ENCODE data around the gene ELK1. TPM values are rescaled to one million over a fixed set of nuclear protein-coding genes. Genes with fewer than 3 reads are reported as not detected.

ELK1 gene, protein sequence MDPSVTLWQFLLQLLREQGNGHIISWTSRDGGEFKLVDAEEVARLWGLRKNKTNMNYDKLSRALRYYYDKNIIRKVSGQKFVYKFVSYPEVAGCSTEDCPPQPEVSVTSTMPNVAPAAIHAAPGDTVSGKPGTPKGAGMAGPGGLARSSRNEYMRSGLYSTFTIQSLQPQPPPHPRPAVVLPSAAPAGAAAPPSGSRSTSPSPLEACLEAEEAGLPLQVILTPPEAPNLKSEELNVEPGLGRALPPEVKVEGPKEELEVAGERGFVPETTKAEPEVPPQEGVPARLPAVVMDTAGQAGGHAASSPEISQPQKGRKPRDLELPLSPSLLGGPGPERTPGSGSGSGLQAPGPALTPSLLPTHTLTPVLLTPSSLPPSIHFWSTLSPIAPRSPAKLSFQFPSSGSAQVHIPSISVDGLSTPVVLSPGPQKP
- 10 to 100 TPM; 35.0 to 65.6 (median 58.8) TPM for total RNA-seq

DNA sequence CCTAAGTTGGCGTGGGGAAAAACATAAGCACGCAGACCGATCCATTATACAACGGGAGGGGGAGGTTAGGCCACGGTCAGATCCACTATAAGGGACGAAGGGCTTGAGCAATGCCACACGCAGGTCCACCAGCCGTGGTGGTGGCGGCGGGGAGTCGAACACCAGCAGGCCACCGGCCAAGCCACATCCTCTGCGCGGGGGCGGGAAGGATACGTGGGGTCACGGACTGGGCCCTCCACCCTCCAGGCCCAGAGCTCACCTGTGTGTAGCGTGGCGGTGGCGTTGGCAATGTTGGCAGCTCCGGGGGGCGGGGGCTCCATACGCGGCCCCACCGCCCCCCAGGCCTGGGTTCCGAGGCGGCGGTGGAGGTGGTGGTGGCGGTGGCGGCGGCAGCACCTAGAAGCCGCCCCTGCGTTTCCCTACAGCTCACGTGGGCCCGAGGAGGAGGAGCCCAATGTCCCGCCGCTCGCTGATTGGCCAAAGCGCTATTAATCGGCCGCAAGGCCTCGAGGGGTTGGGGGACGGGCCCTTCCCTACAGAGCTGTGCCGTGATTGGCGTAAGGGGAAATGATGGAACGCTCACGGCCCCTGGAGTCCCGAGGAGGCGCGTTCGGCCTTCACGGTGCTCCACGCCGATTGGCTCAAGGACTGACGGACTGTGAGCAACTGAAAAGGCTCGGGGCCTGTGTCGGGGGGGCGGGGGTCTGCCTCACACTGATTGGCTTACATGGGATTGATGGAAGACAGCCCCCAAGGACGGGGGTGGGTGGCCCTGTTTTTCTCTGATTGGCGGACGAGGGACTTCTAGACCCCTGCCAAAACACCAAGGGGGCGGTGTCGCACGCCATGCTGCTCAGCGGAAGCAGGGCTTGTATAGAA lies at the start of gene ELK1:
TSS of gene ELK1 (minus strand) at position 400 of the 879 bp plus-strand sequence. CDS start 9,122 bp downstream, outside the sequence.
- peak; percentile 92 to 95 for ATAC-seq
- peak; percentile 72 to 73 for TF ChIP-seq POLR2A (IDR thresholded peaks at IDR 0.05)
- TF ChIP-seq, protein P1, sequence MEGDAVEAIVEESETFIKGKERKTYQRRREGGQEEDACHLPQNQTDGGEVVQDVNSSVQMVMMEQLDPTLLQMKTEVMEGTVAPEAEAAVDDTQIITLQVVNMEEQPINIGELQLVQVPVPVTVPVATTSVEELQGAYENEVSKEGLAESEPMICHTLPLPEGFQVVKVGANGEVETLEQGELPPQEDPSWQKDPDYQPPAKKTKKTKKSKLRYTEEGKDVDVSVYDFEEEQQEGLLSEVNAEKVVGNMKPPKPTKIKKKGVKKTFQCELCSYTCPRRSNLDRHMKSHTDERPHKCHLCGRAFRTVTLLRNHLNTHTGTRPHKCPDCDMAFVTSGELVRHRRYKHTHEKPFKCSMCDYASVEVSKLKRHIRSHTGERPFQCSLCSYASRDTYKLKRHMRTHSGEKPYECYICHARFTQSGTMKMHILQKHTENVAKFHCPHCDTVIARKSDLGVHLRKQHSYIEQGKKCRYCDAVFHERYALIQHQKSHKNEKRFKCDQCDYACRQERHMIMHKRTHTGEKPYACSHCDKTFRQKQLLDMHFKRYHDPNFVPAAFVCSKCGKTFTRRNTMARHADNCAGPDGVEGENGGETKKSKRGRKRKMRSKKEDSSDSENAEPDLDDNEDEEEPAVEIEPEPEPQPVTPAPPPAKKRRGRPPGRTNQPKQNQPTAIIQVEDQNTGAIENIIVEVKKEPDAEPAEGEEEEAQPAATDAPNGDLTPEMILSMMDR (IDR thresholded peaks at IDR 0.05 in 4 of 5, conservative IDR thresholded peaks at IDR 0.05 in 1 of 5): no peak
- Histone ChIP-seq H3K4me3 (peak within 1 kb of the TSS; percentile 66 to 79 (median 70)), H3K27me3 (no peaks in the 10 kb centered on the region), H3K9me3 (no peaks in the 10 kb centered on the region), H3K27ac (peak within 1 kb of the TSS; percentile 85 to 94 (median 92)), H3K36me3 (peaks cover 0 to 11% of the 10 kb centered on the region in 2 donors), H3K4me1 (peaks cover 5 to 8% of the 10 kb centered on the region in 2 donors)
- DNase-seq: peak; percentile 95 to 97
- intact Hi-C loops (cut with DNase I; ENCODE audit: low total_unique reads): loop anchor here (1.0 to 10.0 kb wide), 5 partner anchors 8 to 460 kb away; partner anchors contain the start of genes ARAF and ZNF81
- in situ Hi-C loops (cut with MboI; ENCODE audit: low sequenced_read_pairs in 4 of 4): loop anchor here in 2 of 4 donors (10.0 to 25.0 kb wide), 2 partner anchors 86 to 187 kb away; partner anchors contain the start of genes ARAF (in 1 of the 2) and ZNF81 (in 1 of the 2)

DNA sequence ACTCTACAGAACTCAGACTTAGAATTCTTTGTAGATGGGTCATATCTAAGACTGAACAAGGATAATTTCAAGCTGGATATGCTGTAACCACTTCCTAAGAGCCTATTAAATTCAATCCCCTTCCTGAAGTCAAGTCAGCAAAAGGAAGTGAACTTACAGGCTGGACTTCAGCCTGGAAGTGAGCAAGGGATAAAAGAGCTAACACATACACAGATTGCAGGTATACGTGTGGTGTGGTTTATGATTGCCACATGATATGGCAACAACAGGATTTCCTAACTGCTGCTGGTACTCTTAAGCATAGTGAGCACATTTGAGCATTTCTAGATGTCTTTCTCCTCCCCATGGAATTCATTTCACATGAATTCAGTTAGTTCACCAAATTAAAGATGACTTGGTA lies 46.8 kb upstream of the ELK1 start:
- no peaks in the 10 kb centered on the region for H3K27me3 ChIP-seq
- no peaks in the 10 kb centered on the region for H3K4me1 ChIP-seq
- DNase-seq (no peak), ATAC-seq (no peak)
- in situ Hi-C loops (cut with MboI; ENCODE audit: low sequenced_read_pairs in 4 of 4) (no loop called here), intact Hi-C loops (cut with DNase I; ENCODE audit: low total_unique reads) (no loop called here)
- no peaks in the 10 kb centered on the region for H3K9me3 ChIP-seq
- TF ChIP-seq POLR2A (IDR thresholded peaks at IDR 0.05): no peak
- TF ChIP-seq, protein P1 (IDR thresholded peaks at IDR 0.05 in 4 of 5, conservative IDR thresholded peaks at IDR 0.05 in 1 of 5): no peak
- H3K36me3 ChIP-seq: no peaks in the 10 kb centered on the region
- no peak overlapping the region for H3K4me3 ChIP-seq
- no peak overlapping the region for H3K27ac ChIP-seq

DNA sequence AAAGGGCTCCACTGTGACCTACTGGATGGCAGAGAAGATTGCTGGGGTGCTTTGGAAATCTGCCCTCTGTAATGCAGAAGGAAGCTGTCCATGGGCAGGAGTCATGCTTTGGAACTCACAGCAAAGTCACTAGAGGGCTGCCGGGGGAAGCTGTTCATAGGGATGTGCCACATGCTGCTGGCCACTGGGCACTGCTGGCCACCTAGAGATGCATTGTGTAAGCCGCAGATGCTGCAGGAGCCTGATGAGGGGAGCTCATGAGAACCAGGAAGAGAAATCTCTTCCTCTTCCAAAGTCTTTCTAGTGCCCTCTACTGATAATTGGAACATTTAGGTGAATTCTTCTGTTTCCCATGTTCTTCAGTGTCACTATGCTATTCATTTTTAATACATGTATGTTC lies 39.8 kb upstream of the ELK1 start:
- in situ Hi-C loops (cut with MboI; ENCODE audit: low sequenced_read_pairs in 4 of 4): no loop called here
- Histone ChIP-seq H3K9me3 (no peaks in the 10 kb centered on the region), H3K36me3 (no peaks in the 10 kb centered on the region), H3K27me3 (no peaks in the 10 kb centered on the region), H3K4me1 (no peaks in the 10 kb centered on the region), H3K27ac (no peak overlapping the region), H3K4me3 (no peak overlapping the region)
- intact Hi-C loops (cut with DNase I; ENCODE audit: low total_unique reads): no loop called here
- TF ChIP-seq, protein P1 (IDR thresholded peaks at IDR 0.05 in 4 of 5, conservative IDR thresholded peaks at IDR 0.05 in 1 of 5): no peak
- TF ChIP-seq POLR2A (IDR thresholded peaks at IDR 0.05): no peak
- no peak for DNase-seq
- no peak for ATAC-seq

DNA sequence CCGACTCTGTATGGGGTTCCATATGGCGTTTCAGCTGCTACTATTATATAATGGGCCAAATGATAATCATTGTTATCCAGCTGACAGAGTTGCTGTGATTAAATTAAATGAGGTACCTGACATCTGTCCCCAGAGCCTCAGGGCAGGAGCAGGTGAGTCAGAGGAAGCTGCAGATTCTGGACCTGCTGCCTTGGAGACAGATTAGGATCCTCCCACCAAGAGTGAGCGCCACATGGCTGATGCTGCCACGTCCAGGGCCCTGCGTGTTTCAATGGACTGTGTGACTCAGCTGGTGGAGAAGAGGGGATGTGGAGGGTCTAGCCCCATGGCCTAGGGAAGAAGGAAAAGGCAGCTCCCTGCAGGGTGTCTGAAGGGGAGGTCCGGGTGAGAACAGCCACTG lies 36.9 kb upstream of the ELK1 start:
- Histone ChIP-seq H3K4me3 (no peak overlapping the region), H3K9me3 (no peaks in the 10 kb centered on the region), H3K4me1 (no peaks in the 10 kb centered on the region), H3K27me3 (no peaks in the 10 kb centered on the region), H3K27ac (no peak overlapping the region), H3K36me3 (no peaks in the 10 kb centered on the region)
- intact Hi-C loops (cut with DNase I; ENCODE audit: low total_unique reads) (no loop called here), in situ Hi-C loops (cut with MboI; ENCODE audit: low sequenced_read_pairs in 4 of 4) (no loop called here)
- no peak for DNase-seq
- TF ChIP-seq, protein P1 (IDR thresholded peaks at IDR 0.05 in 4 of 5, conservative IDR thresholded peaks at IDR 0.05 in 1 of 5): no peak
- TF ChIP-seq POLR2A (IDR thresholded peaks at IDR 0.05): no peak
- no peak for ATAC-seq

Measured in gastrocnemius medialis (tissue), 4 donors.